ENCODE results near the gene METRNL.
"Not testable (repeated sequence)": the region's sequence is repeated elsewhere in the genome, so short reads cannot be mapped to it uniquely, and the experiment has no call there.

The METRNL gene

GRCh38 chr17:83109793-83110645 is 30.6 kb downstream of the METRNL start:
- DNase-seq: no peak

- DNase-seq: no peak
These were observed 31.3 kb downstream of the METRNL start for GRCh38 chr17:83110735-83111134.

GRCh38 chr17:83111516-83112282 is 32.3 kb downstream of the METRNL start:
- DNase-seq: no peak

GRCh38 chr17:83113381-83113780 is 34.0 kb downstream of the METRNL start:
- no peak for DNase-seq

- no peak for DNase-seq
These were observed 34.4 kb downstream of the METRNL start for GRCh38 chr17:83113792-83114191.

GRCh38 chr17:83114706-83115105 is 35.3 kb downstream of the METRNL start:
- no peak for DNase-seq

- DNase-seq: no peak
These were observed 35.8 kb downstream of the METRNL start for GRCh38 chr17:83115202-83115651.

GRCh38 chr17:83115832-83116231 is 36.4 kb downstream of the METRNL start:
- no peak for DNase-seq

- DNase-seq: no peak
These were observed 36.9 kb downstream of the METRNL start for GRCh38 chr17:83116311-83116771.

GRCh38 chr17:83116783-83117555 is 37.6 kb downstream of the METRNL start:
- DNase-seq: no peak

- DNase-seq: no peak
These were observed 38.2 kb downstream of the METRNL start for GRCh38 chr17:83117583-83117982.

GRCh38 chr17:83118071-83118841 is 38.8 kb downstream of the METRNL start:
- no peak for DNase-seq

GRCh38 chr17:83119987-83120864 is 40.8 kb downstream of the METRNL start:
- peak; percentile 33 for DNase-seq

- not testable (repeated sequence) for DNase-seq
These were observed 42.1 kb downstream of the METRNL start for GRCh38 chr17:83121473-83121872.

GRCh38 chr17:83121921-83122820 is 42.8 kb downstream of the METRNL start:
- no peak for DNase-seq

GRCh38 chr17:83122834-83123233 is 43.4 kb downstream of the METRNL start:
- DNase-seq: no peak

GRCh38 chr17:83123896-83124801 is 44.7 kb downstream of the METRNL start:
- DNase-seq: peak; percentile 21

GRCh38 chr17:83124871-83125514 is 45.6 kb downstream of the METRNL start:
- DNase-seq: peak; percentile 53

Data from activated CD4-positive, alpha-beta T cell treated with anti-CD3 and anti-CD28 coated beads, Interleukin-10, Interleukin-2, amounts not matched to agents 100 ng/mL and 50 ng/mL, durations not matched to agents 16 hours and 8 hours (primary cell).